ENCODE results near the gene RABEP1. TPM values are rescaled to one million over a fixed set of nuclear protein-coding genes. Genes with fewer than 3 reads are reported as not detected.
"Not testable (repeated sequence)": the region's sequence is repeated elsewhere in the genome, so short reads cannot be mapped to it uniquely, and the experiment has no call there.

Gene RABEP1
- total RNA-seq, 1 donor from 2014 or later: 51.7 TPM

DNA sequence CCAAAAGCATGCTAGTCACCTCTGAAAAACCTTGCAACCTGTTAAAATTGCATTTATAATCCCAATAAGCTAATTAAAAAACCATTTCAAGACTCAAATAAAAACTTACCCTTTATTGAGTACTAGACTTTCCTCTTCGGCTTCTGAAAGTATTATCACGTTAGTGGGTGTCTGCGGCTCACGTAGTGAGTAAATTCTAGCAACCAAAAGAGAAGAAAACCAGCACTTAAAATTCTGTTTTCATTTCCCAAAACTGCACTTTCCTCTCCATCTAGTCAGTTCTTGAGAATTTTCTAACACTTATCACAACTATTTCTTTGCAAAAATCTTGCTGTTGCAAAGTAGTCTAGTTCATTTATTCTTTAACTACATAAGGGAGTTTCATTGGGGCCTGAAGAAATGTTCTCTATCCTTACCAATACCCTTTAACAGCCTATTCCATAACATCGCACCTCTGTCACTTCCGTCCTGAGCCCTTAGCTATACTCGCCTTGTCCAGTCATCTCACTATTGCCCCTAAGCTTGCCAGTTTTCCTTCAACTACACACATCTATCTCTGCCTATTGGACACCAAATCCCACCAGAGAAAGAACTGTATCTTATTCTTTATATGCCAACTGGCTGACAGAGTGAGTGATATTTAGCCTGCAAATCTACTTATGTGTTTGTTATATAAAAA lies 128.6 kb downstream of the RABEP1 start:
- no peak for ATAC-seq (ENCODE audit: poor library complexity)
- no peak for DNase-seq
- intact Hi-C loops (cut with DNase I): no loop called here

DNA sequence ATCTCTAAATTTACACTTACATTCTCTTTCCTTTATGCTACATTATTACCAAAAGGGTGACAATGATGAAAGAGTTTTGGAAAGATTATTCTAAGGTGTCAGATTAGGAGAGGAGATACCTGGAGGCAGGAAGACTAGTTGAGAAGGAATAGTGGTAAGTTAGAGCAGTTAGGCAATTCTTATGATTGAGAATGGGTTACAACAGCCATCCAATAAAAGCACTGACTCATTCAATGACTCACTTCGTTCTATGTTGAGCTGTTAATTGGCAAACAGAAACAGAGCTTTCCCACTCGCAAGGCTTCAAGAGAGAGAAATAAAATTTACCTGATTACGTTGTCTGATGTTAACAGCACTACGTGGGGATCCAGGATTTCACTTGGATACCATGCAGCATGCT lies 131.6 kb downstream of the RABEP1 start:
- ATAC-seq (ENCODE audit: poor library complexity) (no peak), DNase-seq (no peak)
- intact Hi-C loops (cut with DNase I): no loop called here

DNA sequence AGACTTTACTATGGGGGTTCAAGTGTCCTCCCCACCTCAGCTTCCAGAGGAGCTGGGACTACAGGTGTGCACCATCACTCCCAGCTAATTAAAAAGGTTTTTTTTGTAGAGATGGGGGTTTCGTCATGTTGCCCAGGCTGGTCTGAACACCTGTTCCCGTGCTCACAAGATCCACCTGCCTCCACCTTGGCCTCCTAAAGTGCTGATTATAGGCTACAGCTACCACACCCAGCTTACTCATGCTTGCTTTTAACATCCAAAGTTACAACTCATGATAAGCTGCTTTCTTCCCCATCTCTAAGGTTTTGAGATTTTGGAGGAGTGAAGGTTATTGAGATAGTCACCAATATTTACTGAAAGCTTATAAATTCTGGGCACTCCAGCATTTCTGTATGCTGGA lies 134.8 kb downstream of the RABEP1 start:
- no peak for ATAC-seq (ENCODE audit: poor library complexity)
- DNase-seq: no peak
- intact Hi-C loops (cut with DNase I): no loop called here

DNA sequence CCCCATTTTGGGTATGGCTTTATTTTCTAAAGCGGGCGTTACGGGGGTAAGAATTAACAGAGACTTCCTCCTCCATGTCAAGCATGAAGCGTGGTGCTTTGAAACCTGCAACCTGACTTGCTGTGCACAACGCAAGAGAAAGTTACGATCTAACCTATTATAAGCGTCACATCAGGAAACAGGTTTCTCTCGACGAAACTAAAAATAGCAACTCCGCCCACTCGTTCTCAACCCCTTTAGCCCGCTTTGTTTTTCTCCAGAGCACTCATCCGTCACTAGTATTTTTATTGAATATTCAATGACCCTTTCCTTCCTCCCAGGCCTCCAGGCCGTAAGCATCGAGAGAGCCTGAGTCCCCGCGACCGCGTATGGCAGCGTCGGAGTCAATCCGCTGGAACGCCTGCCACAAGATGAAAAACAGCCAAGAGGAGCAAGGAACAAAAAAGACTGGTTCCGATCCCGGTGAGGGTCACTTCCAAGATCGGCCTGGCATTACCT lies 136.8 kb downstream of the RABEP1 start:
- ATAC-seq (ENCODE audit: poor library complexity): peak; percentile 6
- DNase-seq: no peak
- intact Hi-C loops (cut with DNase I): no loop called here

DNA sequence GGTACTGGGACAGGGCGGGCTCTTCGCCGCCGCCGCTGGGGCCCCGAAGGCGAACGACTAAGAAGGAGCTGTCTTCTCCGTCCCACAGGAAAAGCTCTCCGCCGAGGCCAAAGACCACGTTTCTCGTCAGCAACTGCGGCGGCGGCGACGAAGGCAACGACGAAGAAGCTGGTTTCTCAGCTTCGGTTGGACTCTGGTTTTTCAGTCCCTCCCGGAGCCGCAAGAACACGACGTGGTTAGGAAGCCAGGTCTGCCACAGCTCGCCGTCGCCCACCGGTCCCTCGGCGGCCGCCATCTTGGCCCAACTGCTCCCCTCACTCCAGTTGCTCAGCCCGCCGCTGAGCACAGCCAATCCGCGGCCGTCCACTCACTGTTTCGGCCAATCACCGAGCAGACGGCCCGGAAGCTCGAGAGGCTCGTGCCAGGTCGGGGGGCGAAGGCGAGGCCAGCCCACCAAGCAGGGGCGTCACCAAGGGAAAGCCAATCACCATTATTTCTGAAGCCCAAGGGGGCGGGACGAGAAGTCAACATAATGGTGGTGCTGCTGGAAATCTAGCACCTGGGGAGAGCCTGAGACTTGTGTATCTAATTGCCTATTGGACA lies 137.4 kb downstream of the RABEP1 start, which contains the start of gene NUP88:
NUP88 (minus strand) TSS at position 307 of the 603 bp plus-strand sequence; CDS start at position 295, 12 bp downstream.
- DNase-seq (peak; percentile 98), ATAC-seq (ENCODE audit: poor library complexity) (peak; percentile 99)
- intact Hi-C loops (cut with DNase I): no loop called here

DNA sequence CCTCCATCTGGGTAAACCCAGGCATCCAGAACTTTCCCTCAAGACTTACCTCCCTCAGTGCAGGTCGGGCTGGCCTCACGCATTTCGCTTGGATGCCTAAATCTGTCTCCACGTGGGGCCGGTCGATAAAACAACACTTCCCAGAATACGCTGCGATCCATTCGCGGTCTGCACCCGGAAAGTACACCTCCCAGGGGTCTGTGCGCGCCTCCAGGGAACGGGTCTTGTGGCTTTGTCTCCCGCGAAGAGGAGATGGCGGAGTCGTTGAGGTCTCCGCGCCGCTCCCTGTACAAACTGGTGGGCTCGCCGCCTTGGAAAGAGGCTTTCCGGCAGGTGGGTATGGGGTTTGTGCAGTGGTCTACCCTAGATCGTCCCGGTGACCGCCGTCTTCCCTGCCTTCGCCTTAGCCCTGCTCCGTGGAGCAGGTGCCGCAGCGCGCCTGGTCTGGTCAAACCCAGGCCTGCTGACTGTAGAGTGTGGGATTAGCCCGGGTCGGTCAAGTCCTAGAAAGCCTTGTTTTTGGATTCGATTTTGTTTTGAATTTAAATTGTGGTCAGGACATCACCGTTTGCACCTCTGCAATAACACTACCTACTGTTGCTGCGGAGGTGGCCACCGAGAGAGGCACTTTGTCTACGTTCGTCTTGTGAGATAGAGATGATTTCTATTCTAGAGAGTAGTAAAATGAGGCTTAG lies 138.0 kb downstream of the RABEP1 start, which contains the start of gene RPAIN:
RPAIN (plus strand) TSS at position 224 of the 695 bp plus-strand sequence; CDS start at position 253, 29 bp downstream.
- intact Hi-C loops (cut with DNase I): no loop called here
- ATAC-seq (ENCODE audit: poor library complexity) (peak; percentile 95), DNase-seq (peak; percentile 93)

DNA sequence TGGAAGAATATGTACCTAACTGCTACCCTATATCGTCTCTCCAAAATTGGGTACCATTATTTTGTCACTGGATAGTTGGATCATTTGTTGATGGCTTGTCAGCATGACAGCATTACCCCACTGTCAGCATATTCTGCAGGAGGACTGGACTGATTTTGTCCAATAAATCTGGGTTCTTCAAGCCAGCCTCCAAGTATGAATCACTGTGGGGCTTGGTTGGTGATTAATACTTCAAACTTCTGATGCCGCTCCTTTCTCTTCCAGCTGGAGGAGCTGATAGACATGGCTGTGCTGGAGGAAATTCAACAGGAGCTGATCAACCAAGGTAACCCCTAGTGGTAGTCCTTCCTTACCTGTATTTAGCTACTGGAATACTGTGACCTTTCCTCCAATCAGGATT lies 140.4 kb downstream of the RABEP1 start:
- intact Hi-C loops (cut with DNase I): no loop called here
- ATAC-seq (ENCODE audit: poor library complexity): no peak
- DNase-seq: no peak

DNA sequence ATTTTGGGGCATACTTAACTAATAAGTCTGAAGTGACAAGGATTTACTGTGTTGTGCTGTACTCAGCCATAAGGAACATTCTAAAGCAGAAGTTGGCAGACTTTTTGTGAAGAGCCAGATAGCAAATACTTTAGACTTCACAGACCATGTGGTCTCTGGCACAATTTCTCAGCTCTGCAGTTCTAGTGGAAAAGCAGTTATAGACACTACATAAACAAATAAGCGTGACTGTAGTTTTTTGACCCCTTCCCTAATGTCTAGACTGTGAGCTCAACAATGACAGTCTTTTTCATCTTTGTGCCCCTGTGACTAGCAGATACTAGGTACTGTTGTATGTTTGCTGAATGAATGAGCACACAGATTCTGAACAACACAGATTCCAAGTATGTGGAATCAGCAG lies 142.8 kb downstream of the RABEP1 start:
- ATAC-seq (ENCODE audit: poor library complexity): no peak
- intact Hi-C loops (cut with DNase I): no loop called here
- no peak for DNase-seq

DNA sequence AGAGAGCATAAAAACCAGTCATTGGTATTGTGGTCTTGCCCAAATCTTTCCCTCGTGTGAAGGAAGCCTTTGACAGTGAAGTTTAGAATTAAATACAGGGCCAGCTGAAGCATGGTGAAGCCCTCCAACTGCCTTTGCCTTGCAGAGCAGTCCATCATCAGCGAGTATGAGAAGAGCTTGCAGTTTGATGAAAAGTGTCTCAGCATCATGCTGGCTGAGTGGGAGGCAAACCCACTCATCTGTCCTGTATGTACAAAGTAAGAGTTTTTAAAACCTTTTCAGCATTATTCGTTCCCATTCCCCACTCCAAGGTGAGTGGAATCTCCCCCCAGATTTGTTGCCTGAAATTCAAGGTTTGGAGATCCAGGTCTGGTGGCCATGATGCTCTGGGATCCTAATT lies 143.7 kb downstream of the RABEP1 start:
- no peak for ATAC-seq (ENCODE audit: poor library complexity)
- DNase-seq: no peak
- intact Hi-C loops (cut with DNase I): no loop called here

DNA sequence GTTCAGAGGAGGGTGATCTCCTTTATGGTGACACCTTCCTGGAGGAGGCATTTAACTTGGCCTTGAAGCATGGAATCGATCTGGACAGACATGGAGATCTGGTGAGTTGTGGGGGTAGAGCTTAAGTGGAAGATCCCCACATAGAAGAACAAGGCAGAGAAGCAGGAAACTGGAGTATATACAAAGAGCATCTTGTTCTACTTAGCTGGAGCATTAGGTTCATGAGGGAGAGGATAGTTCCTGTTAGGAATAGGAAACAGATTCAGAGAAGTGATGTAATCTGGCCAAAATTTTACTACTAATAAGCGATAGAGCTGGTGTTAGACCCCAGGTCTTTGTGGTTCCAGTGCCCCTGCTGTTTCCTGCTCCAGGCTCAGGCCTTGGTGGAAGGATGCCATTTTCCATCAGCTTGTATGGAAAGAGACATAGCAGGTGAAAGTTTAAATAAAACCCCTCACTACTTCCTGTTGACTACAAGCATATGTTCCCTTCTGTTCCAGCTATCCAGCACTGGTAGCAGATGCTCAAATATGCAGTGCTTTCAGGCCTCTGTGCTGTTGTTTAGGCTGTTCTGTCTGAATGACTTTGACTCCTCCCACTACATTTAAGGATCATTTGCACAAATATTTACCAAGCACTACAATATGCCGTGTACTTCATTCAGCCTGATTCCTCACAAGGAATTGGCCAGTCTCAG lies 147.3 kb downstream of the RABEP1 start:
- ATAC-seq (ENCODE audit: poor library complexity): no peak
- intact Hi-C loops (cut with DNase I): no loop called here
- no peak for DNase-seq

DNA sequence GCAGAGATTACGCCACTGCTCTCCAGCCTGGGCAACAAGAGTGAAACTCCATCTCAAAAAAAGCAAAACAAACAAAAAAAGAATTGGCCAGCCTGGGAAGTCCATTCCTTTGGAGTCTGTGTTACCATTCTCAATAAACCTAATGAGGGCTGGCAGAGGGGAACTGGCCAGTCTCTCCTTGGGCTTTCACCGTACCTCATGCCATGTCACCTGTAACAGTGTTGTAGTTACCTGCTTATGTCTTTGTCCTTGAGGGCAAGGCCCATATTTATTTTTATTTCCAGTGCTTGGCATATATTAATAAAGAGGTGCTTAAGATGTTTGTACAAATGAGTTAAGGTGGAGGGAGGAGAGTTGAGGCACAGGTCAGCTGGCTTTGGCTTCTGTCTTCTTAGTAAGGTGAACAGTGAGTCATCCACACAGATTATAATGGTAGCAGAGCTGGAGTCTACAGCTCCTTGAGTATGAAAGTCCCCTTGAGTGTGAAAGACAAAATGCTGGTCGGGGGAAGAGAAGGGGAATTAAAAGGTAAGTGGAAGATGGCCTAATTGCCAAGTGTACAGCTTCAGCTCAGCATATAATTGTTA lies 148.4 kb downstream of the RABEP1 start:
- DNase-seq (no peak), ATAC-seq (ENCODE audit: poor library complexity) (no peak)
- intact Hi-C loops (cut with DNase I): no loop called here

DNA sequence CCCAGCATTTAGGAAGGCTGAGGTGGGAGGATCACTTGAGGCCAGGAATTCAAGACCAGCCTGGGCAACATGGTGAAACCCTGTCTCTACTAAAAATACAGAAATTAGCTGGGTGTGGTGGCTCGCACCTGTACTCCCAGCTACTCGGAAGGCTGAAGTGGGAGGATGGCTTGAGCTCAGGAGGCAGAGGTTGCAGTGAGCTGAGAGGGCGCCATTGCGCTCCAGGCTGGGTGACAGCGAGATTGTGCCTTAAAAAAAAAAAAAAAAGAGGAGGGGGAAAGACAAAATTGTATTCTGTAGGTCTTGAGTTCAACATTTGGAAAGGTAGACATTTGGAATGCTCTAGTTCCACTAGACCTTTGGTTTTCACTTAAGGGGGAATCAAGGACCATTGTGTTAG lies 149.2 kb downstream of the RABEP1 start:
- ATAC-seq (ENCODE audit: poor library complexity); intact Hi-C loops (cut with DNase I): not testable (repeated sequence)

DNA sequence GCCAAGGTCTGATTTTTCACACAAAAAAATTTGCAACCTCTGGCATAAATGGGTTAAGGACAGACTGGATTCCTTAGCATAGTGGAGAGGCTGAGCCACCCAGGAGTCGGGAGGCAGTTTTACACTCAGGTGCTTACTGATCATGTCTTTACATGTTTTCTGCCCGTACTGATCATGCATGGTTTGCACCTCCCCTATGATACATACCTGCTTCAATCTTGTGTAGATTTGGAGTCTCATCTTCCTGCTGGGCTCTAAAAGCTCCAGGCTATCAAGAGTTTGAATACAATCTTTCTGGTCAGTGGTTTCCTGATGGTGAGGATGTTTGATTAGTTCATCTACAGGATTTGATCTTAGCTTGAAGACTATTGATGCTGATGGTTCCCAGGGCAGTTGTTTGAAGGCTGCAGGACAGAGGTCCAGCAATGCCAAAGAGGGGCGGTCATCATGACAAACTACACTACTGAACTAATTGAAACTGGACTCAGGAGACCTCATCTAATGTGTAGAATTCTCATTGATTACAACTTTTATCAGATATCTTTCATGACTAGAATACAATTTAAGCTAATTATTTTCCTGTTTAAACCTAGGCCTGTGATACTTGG lies 150.0 kb downstream of the RABEP1 start:
- intact Hi-C loops (cut with DNase I): no loop called here
- DNase-seq (no peak), ATAC-seq (ENCODE audit: poor library complexity) (no peak)

More for the DNA sequence above, 149.2 kb downstream of the RABEP1 start:
- DNase-seq: not testable (repeated sequence)

DNA sequence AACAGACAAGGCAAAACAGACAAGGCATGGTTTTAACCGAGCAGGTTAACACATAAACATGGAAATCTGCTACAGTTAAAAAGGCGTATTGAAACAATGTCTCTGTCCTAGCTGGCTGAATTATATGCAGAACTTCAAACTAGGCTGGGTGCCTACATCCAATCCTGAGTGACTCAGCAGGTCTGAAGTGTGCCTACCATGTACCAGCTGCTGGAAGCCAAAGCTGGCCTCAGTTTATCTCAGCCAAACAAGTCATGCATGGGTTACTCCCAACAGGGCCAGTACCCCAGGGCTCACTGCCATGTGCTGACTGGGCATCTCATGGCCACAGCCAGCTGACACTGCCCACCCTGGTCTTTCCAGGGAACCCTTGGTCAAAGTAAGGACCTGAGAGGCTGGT lies 152.9 kb downstream of the RABEP1 start:
- no peak for ATAC-seq (ENCODE audit: poor library complexity)
- intact Hi-C loops (cut with DNase I): no loop called here
- no peak for DNase-seq

Other genes starting within 250 kb of the RABEP1 start
- gene SLC52A1, start 246.9 kb upstream of the RABEP1 start, total RNA-seq: not detected
- 9.3 TPM for gene ZFP3, start 203.8 kb upstream of the RABEP1 start, total RNA-seq
- gene ZNF232, start 170.4 kb upstream of the RABEP1 start, total RNA-seq: 3.3 TPM
- gene USP6, start 166.3 kb upstream of the RABEP1 start, total RNA-seq: not detected
- gene ZNF594, start 90.4 kb upstream of the RABEP1 start, total RNA-seq: 5.2 TPM
- 1.00 TPM for gene SCIMP, start 47.4 kb upstream of the RABEP1 start, total RNA-seq
- 39.6 TPM for gene NUP88, start 137.4 kb downstream of the RABEP1 start, total RNA-seq
- gene RPAIN, start 137.9 kb downstream of the RABEP1 start, total RNA-seq: 24.8 TPM
- 128 TPM for gene C1QBP, start 156.9 kb downstream of the RABEP1 start, total RNA-seq
- gene DHX33, start 186.7 kb downstream of the RABEP1 start, total RNA-seq: 4.0 TPM
- 24.7 TPM for gene DERL2, start 203.9 kb downstream of the RABEP1 start, total RNA-seq
- 10.0 TPM for gene MIS12, start 204.3 kb downstream of the RABEP1 start, total RNA-seq